PFSK-1 (cell line): Measurements from ENCODE around the gene ZNF653.

Experiments
- POLR2AphosphoS5 ChIP-seq: IDR thresholded peaks from 2 replicates; pipeline ENCODE4 v1.6.1; 2012; ENCODE audit warnings: low read depth, mild to moderate bottlenecking, control low read depth, low read length, moderate library complexity
- SIN3A ChIP-seq: IDR thresholded peaks from 2 replicates; pipeline ENCODE4 v1.6.1; 2012; ENCODE audit warnings: mild to moderate bottlenecking, low read length, moderate library complexity, borderline replicate concordance; ENCODE audit not compliant: insufficient read depth
- TAF1 ChIP-seq: IDR thresholded peaks from 2 replicates; pipeline ENCODE4 v1.6.1; 2012; ENCODE audit warnings: low read length, control low read depth, borderline replicate concordance; ENCODE audit not compliant: insufficient read depth

- TF ChIP-seq TAF1 (no peak), POLR2AphosphoS5 (no peak), SIN3A (no peak)
Measured at GRCh38 chr19:11538232-11539036, 32.8 kb upstream of the ZNF653 start, which contains the start of gene CNN1.
